ENCODE data around the gene POLR1C.

The POLR1C gene

DNA sequence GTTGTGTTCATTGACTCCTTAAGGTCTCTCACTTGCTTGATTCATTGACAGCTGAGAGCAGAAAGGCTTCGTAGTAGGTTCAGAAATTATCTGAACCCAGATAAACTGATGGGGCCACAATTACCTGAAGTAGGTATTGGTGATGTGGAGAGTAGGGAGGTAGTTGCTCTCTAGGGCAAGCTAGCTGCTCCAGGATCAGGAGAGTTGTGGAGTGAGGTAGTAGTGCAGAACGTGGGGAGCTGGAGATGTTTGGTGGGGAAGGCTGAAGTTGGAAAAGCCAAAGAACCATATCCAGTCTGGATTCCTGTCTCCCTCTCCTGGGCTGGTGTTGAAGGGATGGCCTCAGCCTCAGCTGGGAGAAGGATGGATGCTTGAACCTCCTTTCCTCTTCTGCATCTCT is 23.7 kb upstream of the POLR1C start:
- TF ChIP-seq TAF1 (IDR thresholded peaks at IDR 0.05; ENCODE audit: borderline replicate concordance, insufficient read depth, low read length) (no peak), SIN3A (IDR thresholded peaks at IDR 0.05; ENCODE audit: borderline replicate concordance, insufficient read depth, low read length) (no peak)
- TF ChIP-seq, protein P1, sequence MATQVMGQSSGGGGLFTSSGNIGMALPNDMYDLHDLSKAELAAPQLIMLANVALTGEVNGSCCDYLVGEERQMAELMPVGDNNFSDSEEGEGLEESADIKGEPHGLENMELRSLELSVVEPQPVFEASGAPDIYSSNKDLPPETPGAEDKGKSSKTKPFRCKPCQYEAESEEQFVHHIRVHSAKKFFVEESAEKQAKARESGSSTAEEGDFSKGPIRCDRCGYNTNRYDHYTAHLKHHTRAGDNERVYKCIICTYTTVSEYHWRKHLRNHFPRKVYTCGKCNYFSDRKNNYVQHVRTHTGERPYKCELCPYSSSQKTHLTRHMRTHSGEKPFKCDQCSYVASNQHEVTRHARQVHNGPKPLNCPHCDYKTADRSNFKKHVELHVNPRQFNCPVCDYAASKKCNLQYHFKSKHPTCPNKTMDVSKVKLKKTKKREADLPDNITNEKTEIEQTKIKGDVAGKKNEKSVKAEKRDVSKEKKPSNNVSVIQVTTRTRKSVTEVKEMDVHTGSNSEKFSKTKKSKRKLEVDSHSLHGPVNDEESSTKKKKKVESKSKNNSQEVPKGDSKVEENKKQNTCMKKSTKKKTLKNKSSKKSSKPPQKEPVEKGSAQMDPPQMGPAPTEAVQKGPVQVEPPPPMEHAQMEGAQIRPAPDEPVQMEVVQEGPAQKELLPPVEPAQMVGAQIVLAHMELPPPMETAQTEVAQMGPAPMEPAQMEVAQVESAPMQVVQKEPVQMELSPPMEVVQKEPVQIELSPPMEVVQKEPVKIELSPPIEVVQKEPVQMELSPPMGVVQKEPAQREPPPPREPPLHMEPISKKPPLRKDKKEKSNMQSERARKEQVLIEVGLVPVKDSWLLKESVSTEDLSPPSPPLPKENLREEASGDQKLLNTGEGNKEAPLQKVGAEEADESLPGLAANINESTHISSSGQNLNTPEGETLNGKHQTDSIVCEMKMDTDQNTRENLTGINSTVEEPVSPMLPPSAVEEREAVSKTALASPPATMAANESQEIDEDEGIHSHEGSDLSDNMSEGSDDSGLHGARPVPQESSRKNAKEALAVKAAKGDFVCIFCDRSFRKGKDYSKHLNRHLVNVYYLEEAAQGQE (IDR thresholded peaks at IDR 0.05; ENCODE audit: insufficient read depth in 1 of 2, low read depth in 2 of 2, low read length in 2 of 2): no peak

DNA sequence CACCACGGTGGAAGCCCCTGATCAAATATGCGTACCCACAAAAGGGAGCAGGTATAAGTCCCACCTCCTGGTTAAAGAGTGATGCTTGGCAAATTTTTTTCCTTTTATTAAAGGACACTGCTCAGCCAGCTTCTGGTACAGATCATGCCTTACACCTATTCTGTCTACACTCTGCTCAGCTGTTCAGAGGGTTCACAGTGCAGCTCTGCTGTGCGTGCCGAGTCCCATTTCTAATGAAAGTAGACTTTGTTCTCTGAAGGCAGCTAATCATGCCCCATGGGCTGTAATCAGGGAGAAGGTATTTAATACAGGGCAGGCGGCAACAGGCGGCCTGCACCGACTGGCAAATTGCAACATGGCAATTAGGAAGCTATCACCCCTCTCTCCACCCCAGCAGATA is 23.1 kb upstream of the POLR1C start:
- TF ChIP-seq TAF1 (IDR thresholded peaks at IDR 0.05; ENCODE audit: borderline replicate concordance, insufficient read depth, low read length) (no peak), SIN3A (IDR thresholded peaks at IDR 0.05; ENCODE audit: borderline replicate concordance, insufficient read depth, low read length) (no peak), FOXP2 (optimal IDR thresholded peaks at IDR 0.05; ENCODE audit: borderline replicate concordance, extremely low read depth, extremely low read length, insufficient read depth) (no peak), POLR2AphosphoS5 (IDR thresholded peaks at IDR 0.05; ENCODE audit: low read depth, low read length) (no peak)
- TF ChIP-seq, protein P1 (IDR thresholded peaks at IDR 0.05; ENCODE audit: insufficient read depth in 1 of 2, low read depth in 2 of 2, low read length in 2 of 2): no peak

DNA sequence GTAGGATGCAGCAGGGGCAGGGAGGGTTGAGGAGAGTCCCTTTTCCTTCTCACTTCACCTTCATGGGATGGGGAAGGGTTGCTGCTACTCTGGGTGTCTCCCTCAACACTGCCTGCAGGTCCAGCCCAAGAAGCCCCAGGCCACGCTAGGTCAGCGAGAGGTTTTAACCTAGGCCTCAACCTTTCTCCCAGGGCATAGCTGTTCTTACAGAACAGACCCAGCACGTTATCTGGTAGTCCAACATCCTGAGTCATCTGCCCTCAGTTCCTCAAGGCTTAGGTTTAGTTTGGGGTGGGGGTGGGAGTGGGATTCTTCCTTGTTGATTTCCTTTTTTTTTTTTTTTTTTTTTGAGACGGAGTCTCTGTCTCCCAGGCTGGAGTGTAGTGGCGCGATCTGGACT is 22.6 kb upstream of the POLR1C start:
- no peak for TF ChIP-seq TAF1 (IDR thresholded peaks at IDR 0.05; ENCODE audit: borderline replicate concordance, insufficient read depth, low read length)
- TF ChIP-seq, protein P1 (IDR thresholded peaks at IDR 0.05; ENCODE audit: insufficient read depth in 1 of 2, low read depth in 2 of 2, low read length in 2 of 2): no peak
- no peak for TF ChIP-seq FOXP2 (optimal IDR thresholded peaks at IDR 0.05; ENCODE audit: borderline replicate concordance, extremely low read depth, extremely low read length, insufficient read depth)
- no peak for TF ChIP-seq POLR2AphosphoS5 (IDR thresholded peaks at IDR 0.05; ENCODE audit: low read depth, low read length)
- TF ChIP-seq SIN3A (IDR thresholded peaks at IDR 0.05; ENCODE audit: borderline replicate concordance, insufficient read depth, low read length): no peak

DNA sequence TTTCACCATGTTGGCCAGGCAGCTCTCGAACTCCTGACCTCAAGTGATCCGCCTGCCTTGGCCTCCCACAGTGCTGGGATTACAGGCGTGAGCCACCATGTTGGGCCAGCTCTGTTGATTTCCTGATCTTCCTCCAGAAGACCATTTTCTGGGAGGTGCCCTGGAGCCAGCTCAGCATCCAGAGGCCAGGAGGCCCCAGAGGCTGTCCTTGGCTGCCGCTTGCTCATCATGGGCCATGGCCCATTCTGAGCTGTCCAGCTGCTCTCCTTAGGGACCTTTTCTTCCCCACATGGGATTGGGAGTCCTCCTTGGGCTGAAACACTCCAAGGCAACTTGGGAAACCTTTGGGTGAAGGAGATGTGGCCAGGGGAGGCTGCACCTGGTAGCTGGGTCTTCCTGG is 22.1 kb upstream of the POLR1C start:
- no peak for TF ChIP-seq SIN3A (IDR thresholded peaks at IDR 0.05; ENCODE audit: borderline replicate concordance, insufficient read depth, low read length)
- TF ChIP-seq POLR2AphosphoS5 (IDR thresholded peaks at IDR 0.05; ENCODE audit: low read depth, low read length): no peak
- TF ChIP-seq, protein P1 (IDR thresholded peaks at IDR 0.05; ENCODE audit: insufficient read depth in 1 of 2, low read depth in 2 of 2, low read length in 2 of 2): no peak
- no peak for TF ChIP-seq FOXP2 (optimal IDR thresholded peaks at IDR 0.05; ENCODE audit: borderline replicate concordance, extremely low read depth, extremely low read length, insufficient read depth)
- TF ChIP-seq TAF1 (IDR thresholded peaks at IDR 0.05; ENCODE audit: borderline replicate concordance, insufficient read depth, low read length): no peak

DNA sequence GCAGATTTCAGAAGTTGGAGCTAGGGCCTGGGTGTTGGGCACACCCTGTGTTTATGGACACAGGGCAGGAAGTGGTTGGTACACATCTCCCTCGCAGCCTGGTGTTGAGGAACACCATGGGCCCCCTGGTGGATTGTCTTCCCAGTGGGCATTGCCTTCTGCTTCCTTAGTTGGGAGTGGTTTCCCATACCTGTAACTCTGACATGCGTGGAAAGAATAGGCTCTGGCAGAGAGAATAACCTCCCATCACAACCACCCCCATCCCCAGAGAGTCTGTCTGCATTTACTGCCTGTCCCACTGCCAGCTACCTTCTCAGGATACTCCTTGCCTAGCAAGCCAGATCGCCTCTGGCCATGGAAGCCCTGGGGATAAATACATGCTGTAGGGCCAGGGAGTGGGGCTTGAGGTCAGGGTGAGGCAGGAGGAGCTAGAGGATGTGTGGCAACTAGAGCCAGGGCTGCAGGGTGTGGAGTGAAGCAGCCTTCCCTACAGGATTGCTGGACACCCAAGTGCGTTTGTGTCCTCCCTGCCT is 21.4 kb upstream of the POLR1C start:
- TF ChIP-seq FOXP2 (optimal IDR thresholded peaks at IDR 0.05; ENCODE audit: borderline replicate concordance, extremely low read depth, extremely low read length, insufficient read depth): no peak
- no peak for TF ChIP-seq POLR2AphosphoS5 (IDR thresholded peaks at IDR 0.05; ENCODE audit: low read depth, low read length)
- TF ChIP-seq, protein P1 (IDR thresholded peaks at IDR 0.05; ENCODE audit: insufficient read depth in 1 of 2, low read depth in 2 of 2, low read length in 2 of 2): no peak
- TF ChIP-seq SIN3A (IDR thresholded peaks at IDR 0.05; ENCODE audit: borderline replicate concordance, insufficient read depth, low read length): no peak
- TF ChIP-seq TAF1 (IDR thresholded peaks at IDR 0.05; ENCODE audit: borderline replicate concordance, insufficient read depth, low read length): no peak

Data from PFSK-1 (cell line).